Stimulated activated CD8-positive, alpha-beta memory T cell treated with anti-CD3 and anti-CD28 coated beads, Interleukin-2, amount 100 ng/mL, for 1 hour (primary cell): ENCODE results near the gene WWC2.
A peak's percentile ranks its signal among the peaks of the same experiment; 100 is the strongest.

ENCODE experiments used
- DNase-seq, 2 donors: peaks; one replicate each; pipeline ENCODE4 v3.0.0-alpha.2; 2020; ENCODE audit warnings: low read depth in 2 of 2

Gene WWC2

GRCh38 chr4:183256756-183257385 lies 157.8 kb downstream of the WWC2 start:
- DNase-seq: no peak

- DNase-seq: no peak
These were observed 158.8 kb downstream of the WWC2 start for GRCh38 chr4:183257808-183258207.

DNA sequence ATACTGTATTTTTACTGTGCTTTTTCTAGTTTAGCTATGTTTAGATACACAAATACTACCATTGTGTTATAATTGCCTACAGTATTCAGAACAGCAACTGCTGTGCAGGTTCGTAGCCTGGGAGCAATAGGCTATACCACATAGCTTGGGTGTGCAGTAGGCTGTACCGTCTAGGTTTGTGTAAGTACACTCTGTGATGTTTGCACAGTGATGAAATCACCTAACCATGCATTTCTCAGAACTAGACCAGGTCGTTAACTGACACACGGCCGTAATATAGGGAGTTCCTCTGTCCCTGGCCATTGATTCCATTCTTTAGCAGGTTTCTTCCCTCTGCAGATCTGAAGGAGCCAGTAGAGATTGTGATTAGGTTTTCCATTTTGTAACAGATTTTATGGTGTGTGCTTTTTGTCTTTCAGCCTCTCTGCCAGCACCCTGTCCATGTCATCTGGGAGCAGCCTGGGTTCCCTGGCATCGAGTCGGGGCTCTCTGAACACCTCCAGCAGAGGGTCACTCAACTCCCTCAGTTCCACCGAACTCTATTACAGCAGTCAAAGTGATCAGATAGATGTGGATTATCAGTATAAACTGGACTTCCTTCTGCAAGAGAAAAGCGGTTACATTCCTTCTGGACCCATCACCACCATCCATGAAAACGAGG lies 161.6 kb downstream of the WWC2 start:
- no peak for DNase-seq

DNA sequence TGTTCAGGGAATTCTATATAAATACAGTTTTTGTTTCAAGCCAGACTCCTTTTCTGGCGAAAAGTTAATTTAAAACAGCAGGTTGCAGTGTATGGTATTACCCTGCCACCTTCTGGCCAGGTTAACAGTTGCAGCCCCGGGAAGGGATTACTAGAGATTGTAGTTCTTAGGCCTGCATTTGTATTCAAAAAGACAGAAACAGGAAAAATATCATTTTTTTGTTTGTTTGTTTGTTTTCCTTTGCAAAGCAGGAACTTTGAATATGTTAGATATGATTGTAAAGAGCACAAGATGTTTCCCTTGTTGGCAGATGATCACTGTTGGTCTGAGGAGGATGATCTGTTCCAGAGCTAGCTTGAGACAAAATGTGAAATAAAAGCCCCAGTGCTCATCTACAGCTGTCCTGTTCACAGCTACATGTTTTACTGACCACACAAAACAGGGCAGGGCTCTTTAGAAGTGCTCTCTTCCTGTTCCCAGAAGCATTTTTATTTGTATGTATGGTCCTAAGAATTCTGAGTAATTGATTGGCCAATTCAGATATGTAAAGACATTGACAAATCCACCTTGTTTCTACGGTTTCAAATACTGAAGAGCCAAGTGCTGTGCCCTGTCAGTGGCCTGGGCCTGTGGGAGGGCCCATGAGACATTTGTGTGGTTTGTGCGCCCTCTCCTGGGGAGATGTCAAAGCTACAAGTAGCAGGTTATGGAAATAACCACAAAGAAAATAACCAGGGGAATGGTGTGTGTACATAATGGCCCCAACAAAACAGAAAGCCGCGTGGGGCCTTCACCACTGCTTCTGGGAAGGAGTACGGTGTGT lies 163.1 kb downstream of the WWC2 start:
- peak; percentile 37 to 39 for DNase-seq

DNA sequence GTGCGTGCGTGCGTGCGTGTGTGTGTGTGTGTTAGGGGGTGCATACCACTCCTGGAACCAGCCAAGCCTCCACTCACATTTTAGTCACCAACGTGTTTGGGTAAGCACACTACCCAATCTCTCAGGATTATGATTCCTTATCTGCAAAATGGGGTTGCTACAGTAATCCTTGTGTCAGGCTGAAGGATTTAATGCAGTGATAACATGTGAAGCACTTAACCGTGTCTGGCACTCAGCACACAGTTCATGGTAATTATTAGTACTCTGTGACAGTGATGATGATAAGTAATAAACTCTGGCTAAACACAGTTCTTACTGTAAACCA lies 163.7 kb downstream of the WWC2 start:
- DNase-seq: no peak

DNA sequence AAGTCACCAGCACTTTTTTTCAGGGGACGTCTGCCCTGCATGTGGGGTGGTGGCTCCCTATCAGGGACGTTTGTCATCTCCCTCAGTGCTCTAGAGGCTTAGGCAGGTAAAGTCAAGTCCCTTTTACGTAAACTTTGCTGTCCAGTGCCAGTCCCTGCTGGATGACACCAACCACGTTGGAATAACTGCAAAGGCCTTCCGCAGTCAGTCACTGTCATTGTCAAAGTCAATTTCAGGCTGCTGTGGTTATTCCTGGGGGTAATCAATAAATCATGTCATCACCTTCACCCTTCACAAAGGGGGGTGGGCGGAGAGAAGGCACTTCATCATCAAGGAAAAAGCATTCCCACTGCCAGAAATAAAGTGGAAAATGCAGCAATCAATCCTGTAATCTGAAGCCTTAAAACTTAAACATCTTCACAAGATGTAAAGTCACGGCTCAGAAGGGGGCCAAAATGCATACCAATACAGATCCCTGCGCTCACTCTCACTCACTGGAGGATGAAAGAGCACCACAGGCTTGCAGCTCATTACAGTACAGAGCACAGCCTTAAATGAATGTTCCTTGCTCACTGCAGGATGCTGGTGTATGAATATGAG lies 164.8 kb downstream of the WWC2 start:
- no peak for DNase-seq

- no peak for DNase-seq
These were observed 165.6 kb downstream of the WWC2 start for GRCh38 chr4:183264614-183265013.

GRCh38 chr4:183266371-183266770 lies 167.3 kb downstream of the WWC2 start:
- DNase-seq: no peak

- no peak for DNase-seq
These were observed 169.5 kb downstream of the WWC2 start for GRCh38 chr4:183268556-183268955.

GRCh38 chr4:183272384-183272783 lies 173.3 kb downstream of the WWC2 start:
- no peak for DNase-seq

GRCh38 chr4:183276106-183276505 lies 177.0 kb downstream of the WWC2 start:
- DNase-seq: no peak

GRCh38 chr4:183284258-183284785 lies 185.3 kb downstream of the WWC2 start:
- no peak for DNase-seq

DNA sequence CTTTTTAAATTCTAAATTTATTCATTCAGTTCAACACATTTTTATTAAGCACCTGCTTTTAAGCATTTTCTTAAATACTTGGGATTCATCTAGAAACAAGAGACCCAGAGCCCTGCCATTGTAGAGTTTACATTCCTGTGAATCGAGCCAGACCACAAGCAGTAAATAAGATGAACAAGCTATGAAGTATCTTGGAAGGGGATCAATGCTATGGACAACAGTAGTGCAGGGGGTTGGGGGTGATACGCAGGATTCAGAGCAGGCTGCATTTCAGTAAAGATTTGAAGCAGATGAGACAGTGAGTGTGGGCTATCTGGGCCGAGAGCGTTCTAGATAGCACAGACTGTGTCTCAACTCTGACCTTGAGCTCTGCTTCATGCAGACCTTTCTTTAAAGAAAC lies 185.9 kb downstream of the WWC2 start:
- no peak for DNase-seq

DNA sequence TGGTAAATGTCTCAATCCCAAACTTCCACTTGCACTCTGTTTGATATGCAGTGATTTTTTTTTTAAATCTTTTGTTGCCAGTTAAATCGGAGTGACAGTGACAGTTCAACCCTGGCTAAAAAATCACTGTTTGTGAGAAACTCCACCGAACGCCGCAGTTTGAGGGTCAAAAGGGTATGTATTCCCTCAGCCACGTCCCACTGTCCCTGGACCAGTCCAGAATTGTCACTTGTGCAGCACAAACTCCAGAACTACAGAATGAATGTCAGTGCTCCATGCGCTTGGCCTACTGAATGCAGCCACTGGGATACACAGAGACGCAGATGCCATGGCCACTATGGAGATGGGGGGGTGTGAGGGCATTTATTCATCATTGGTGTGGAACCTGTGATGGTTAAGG lies 186.8 kb downstream of the WWC2 start:
- no peak for DNase-seq

DNA sequence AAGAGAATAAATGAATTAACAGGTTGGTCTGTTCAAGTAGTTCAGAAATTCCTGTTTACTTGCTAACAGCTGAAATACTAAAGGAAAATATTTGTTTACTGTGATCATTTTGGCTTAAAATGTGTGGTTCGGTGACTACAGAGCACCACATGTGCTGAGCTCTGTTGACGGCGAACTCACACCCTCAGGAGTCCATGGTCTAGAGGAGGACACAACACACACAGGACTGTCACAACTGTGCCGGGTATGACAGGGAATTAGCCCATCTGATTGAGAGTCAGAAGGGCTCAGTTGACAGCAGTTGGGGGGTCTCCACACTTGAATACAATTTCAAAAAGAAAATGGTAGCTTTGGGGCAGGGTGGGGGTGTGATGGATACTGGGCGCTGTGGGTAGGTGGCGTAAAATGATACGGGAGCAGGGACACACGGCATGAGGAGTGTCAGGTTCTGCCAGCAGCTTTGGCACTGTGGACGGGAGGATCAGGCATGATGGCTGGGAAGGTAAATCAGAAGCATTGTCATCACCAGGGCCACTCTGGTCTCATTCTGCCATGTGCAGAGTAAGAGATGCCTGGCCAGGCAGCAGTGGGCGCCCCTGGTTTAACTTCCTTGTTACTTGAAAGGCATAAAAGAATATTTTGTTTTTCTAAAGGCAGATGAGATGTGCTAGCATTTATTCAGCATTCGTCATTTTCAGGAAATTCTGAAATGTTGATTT lies 187.7 kb downstream of the WWC2 start:
- no peak for DNase-seq

GRCh38 chr4:183287309-183287659 lies 188.2 kb downstream of the WWC2 start:
- no peak for DNase-seq

GRCh38 chr4:183287677-183288076 lies 188.6 kb downstream of the WWC2 start:
- DNase-seq: no peak

DNA sequence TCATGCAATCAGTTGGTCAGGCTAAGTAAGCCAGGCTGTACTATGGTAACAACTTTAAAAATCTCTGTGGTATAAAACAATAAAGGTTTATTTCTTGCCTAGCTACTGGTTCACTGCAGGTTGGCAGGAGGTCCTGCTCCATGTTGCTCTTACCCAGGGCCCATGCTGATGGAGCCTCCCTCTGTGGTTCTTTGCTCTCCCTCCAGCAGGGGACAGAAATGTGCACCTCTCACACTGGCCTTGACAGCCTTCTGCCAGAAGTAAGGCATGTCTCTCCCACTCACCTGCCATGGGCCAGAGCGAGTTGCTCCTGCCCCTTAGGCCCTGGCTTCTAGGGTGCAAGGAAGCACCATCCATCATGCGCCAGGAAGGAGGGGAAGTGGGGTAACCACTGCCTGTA lies 189.9 kb downstream of the WWC2 start:
- no peak for DNase-seq

DNA sequence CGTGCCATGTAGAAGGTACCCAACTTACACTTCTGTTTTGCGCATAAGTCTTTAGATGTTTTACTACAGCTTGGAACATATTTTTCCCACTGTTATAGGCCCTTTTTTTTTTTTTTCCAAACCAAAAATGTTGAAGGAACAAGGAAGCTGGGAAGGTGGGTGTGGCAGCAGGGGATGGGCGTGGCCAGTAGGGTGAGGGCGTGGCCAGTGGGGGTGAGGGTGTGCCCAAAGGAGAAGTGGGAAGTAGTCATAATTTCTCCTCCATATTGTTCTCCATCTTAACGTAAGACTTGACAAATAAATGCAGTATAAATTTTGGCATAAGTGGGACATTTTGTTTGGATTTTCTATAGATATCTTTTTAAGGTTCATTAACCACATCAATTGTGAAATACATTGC lies 190.6 kb downstream of the WWC2 start:
- DNase-seq: no peak

GRCh38 chr4:183291070-183291469 lies 192.0 kb downstream of the WWC2 start:
- DNase-seq: no peak

GRCh38 chr4:183295711-183296110 lies 196.7 kb downstream of the WWC2 start:
- DNase-seq: no peak

DNA sequence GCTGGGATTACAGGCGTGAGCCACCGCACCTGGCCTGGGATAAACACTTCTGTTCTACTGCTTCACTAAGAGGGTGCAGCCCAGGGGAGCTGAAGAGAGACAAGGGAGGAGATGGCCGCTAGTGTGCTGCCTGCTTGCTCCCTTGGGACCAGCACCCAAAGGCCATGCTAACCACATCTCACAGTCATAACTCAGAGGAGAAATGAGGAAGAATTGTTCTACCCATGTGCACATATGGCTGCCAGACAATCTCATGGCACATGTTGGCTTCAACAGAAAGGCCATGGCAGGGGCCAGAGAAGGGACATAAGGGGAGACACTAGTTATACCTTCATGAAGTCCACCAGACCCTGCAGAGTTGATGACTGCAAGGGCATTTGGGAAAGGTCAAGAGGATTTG lies 198.6 kb downstream of the WWC2 start:
- DNase-seq: no peak
